ENCODE data around the gene DPP9. TPM values are rescaled to one million over a fixed set of nuclear protein-coding genes. Genes with fewer than 3 reads are reported as not detected.

Gene DPP9
- total and polyA plus RNA-seq, 2 of the 13 experiments (the other 11 are each of a cell fraction or from before 2014, with no cell fraction given) = 8.4 to 25.8 TPM

GRCh38 chr19:4759388-4760284 is 36.0 kb upstream of the DPP9 start (continued):
- no peak for TF ChIP-seq ZNF709 (CRISPR knock-in tag; IDR thresholded peaks at IDR 0.05)
- TF ChIP-seq ZNF205 (CRISPR knock-in tag; IDR thresholded peaks at IDR 0.05) = 0 out of 2 replicates have a peak, but pooled peaks have one; percentile 46
- peak; percentile 45 for TF ChIP-seq HNRNPLL (IDR thresholded peaks at IDR 0.05; ENCODE audit: low read depth, low read length, poor library complexity, severe bottlenecking)
- no peak for TF ChIP-seq BORCS8-MEF2B (CRISPR knock-in tag; IDR thresholded peaks at IDR 0.05)
- TF ChIP-seq ZNF670 (CRISPR knock-in tag; IDR thresholded peaks at IDR 0.05; ENCODE audit: borderline replicate concordance) = no peak
- 0 out of 2 replicates have a peak, but pooled peaks have one; percentile 41 for TF ChIP-seq RBFOX2 (IDR thresholded peaks at IDR 0.05; ENCODE audit: low read depth, low read length)
- TF ChIP-seq, protein P1, sequence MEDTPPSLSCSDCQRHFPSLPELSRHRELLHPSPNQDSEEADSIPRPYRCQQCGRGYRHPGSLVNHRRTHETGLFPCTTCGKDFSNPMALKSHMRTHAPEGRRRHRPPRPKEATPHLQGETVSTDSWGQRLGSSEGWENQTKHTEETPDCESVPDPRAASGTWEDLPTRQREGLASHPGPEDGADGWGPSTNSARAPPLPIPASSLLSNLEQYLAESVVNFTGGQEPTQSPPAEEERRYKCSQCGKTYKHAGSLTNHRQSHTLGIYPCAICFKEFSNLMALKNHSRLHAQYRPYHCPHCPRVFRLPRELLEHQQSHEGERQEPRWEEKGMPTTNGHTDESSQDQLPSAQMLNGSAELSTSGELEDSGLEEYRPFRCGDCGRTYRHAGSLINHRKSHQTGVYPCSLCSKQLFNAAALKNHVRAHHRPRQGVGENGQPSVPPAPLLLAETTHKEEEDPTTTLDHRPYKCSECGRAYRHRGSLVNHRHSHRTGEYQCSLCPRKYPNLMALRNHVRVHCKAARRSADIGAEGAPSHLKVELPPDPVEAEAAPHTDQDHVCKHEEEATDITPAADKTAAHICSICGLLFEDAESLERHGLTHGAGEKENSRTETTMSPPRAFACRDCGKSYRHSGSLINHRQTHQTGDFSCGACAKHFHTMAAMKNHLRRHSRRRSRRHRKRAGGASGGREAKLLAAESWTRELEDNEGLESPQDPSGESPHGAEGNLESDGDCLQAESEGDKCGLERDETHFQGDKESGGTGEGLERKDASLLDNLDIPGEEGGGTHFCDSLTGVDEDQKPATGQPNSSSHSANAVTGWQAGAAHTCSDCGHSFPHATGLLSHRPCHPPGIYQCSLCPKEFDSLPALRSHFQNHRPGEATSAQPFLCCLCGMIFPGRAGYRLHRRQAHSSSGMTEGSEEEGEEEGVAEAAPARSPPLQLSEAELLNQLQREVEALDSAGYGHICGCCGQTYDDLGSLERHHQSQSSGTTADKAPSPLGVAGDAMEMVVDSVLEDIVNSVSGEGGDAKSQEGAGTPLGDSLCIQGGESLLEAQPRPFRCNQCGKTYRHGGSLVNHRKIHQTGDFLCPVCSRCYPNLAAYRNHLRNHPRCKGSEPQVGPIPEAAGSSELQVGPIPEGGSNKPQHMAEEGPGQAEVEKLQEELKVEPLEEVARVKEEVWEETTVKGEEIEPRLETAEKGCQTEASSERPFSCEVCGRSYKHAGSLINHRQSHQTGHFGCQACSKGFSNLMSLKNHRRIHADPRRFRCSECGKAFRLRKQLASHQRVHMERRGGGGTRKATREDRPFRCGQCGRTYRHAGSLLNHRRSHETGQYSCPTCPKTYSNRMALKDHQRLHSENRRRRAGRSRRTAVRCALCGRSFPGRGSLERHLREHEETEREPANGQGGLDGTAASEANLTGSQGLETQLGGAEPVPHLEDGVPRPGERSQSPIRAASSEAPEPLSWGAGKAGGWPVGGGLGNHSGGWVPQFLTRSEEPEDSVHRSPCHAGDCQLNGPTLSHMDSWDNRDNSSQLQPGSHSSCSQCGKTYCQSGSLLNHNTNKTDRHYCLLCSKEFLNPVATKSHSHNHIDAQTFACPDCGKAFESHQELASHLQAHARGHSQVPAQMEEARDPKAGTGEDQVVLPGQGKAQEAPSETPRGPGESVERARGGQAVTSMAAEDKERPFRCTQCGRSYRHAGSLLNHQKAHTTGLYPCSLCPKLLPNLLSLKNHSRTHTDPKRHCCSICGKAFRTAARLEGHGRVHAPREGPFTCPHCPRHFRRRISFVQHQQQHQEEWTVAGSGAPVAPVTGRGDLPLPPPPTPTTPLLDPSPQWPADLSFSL (CRISPR knock-in tag; IDR thresholded peaks at IDR 0.05) = no peak
- peak; percentile 68; the same call in 1 of the 2 replicates for TF ChIP-seq SMAD1 (CRISPR knock-in tag; IDR thresholded peaks at IDR 0.05; ENCODE audit: borderline replicate concordance, low read depth)
- peak; percentile 51; the same call in 1 of the 2 replicates for TF ChIP-seq HNF1B (CRISPR knock-in tag; IDR thresholded peaks at IDR 0.05)
- peak; percentile 46; the same call in 1 of the 2 replicates for TF ChIP-seq ZFX (CRISPR knock-in tag; IDR thresholded peaks at IDR 0.05; ENCODE audit: low read depth)
- no peak for TF ChIP-seq ZNF570 (CRISPR knock-in tag; IDR thresholded peaks at IDR 0.05; ENCODE audit: borderline replicate concordance)
- TF ChIP-seq, protein P2, sequence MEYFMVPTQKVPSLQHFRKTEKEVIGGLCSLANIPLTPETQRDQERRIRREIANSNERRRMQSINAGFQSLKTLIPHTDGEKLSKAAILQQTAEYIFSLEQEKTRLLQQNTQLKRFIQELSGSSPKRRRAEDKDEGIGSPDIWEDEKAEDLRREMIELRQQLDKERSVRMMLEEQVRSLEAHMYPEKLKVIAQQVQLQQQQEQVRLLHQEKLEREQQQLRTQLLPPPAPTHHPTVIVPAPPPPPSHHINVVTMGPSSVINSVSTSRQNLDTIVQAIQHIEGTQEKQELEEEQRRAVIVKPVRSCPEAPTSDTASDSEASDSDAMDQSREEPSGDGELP (IDR thresholded peaks at IDR 0.05; ENCODE audit: borderline replicate concordance, low read depth) = 0 out of 2 replicates have a peak, but pooled peaks have one; percentile 29
- TF ChIP-seq HNF1A (IDR thresholded peaks at IDR 0.05; ENCODE audit: low read depth) = no peak
- peak; percentile 56; the same call in 1 of the 2 replicates for TF ChIP-seq HNF1A (CRISPR knock-in tag; IDR thresholded peaks at IDR 0.05; ENCODE audit: borderline replicate concordance)
